ENCODE results near the gene PPP4R4.
"Not testable (repeated sequence)": the region's sequence is repeated elsewhere in the genome, so short reads cannot be mapped to it uniquely, and the experiment has no call there.

Gene PPP4R4

GRCh38 chr14:94143711-94144110 is 30.4 kb upstream of the PPP4R4 start:
- DNase-seq (ENCODE audit: low read depth, low spot score): no peak

- DNase-seq (ENCODE audit: low read depth, low spot score): no peak
These were observed 29.4 kb upstream of the PPP4R4 start for GRCh38 chr14:94144765-94145164.

GRCh38 chr14:94145902-94146527 is 28.1 kb upstream of the PPP4R4 start:
- DNase-seq (ENCODE audit: low read depth, low spot score): no peak

GRCh38 chr14:94152676-94153075 is 21.4 kb upstream of the PPP4R4 start:
- DNase-seq (ENCODE audit: low read depth, low spot score): no peak

- DNase-seq (ENCODE audit: low read depth, low spot score): no peak
These were observed 20.3 kb upstream of the PPP4R4 start for GRCh38 chr14:94153750-94154342.

- DNase-seq (ENCODE audit: low read depth, low spot score): not testable (repeated sequence)
These were observed 18.0 kb upstream of the PPP4R4 start for GRCh38 chr14:94156143-94156542.

GRCh38 chr14:94157197-94157596 is 16.9 kb upstream of the PPP4R4 start:
- DNase-seq (ENCODE audit: low read depth, low spot score): no peak

- DNase-seq (ENCODE audit: low read depth, low spot score): no peak
These were observed 15.8 kb upstream of the PPP4R4 start for GRCh38 chr14:94158239-94158883.

GRCh38 chr14:94161058-94161457 is 13.1 kb upstream of the PPP4R4 start:
- DNase-seq (ENCODE audit: low read depth, low spot score): no peak

GRCh38 chr14:94161981-94162380 is 12.1 kb upstream of the PPP4R4 start:
- no peak for DNase-seq (ENCODE audit: low read depth, low spot score)

- no peak for DNase-seq (ENCODE audit: low read depth, low spot score)
These were observed 11.7 kb upstream of the PPP4R4 start for GRCh38 chr14:94162466-94162865.

GRCh38 chr14:94163796-94164195 is 10.3 kb upstream of the PPP4R4 start:
- no peak for DNase-seq (ENCODE audit: low read depth, low spot score)

GRCh38 chr14:94164685-94165431 is 9.3 kb upstream of the PPP4R4 start:
- no peak for DNase-seq (ENCODE audit: low read depth, low spot score)

GRCh38 chr14:94165744-94166143 is 8.4 kb upstream of the PPP4R4 start:
- DNase-seq (ENCODE audit: low read depth, low spot score): no peak

- DNase-seq (ENCODE audit: low read depth, low spot score): no peak
These were observed 4.0 kb upstream of the PPP4R4 start for GRCh38 chr14:94170136-94170535.

- no peak for DNase-seq (ENCODE audit: low read depth, low spot score)
These were observed 2.9 kb upstream of the PPP4R4 start for GRCh38 chr14:94171208-94171607.

GRCh38 chr14:94172545-94172944 is 1.6 kb upstream of the PPP4R4 start:
- DNase-seq (ENCODE audit: low read depth, low spot score): no peak

- DNase-seq (ENCODE audit: low read depth, low spot score): no peak
These were observed 644 bp upstream of the PPP4R4 start for GRCh38 chr14:94173471-94173884.

- no peak for DNase-seq (ENCODE audit: low read depth, low spot score)
These were observed 485 bp downstream of the PPP4R4 start for GRCh38 chr14:94174604-94175010.

- no peak for DNase-seq (ENCODE audit: low read depth, low spot score)
These were observed 1.1 kb downstream of the PPP4R4 start for GRCh38 chr14:94175011-94175745.

- DNase-seq (ENCODE audit: low read depth, low spot score): no peak
These were observed 1.6 kb downstream of the PPP4R4 start for GRCh38 chr14:94175747-94176146.

GRCh38 chr14:94176808-94177207 is 2.7 kb downstream of the PPP4R4 start:
- DNase-seq (ENCODE audit: low read depth, low spot score): no peak
